HG02970 (cell line): ENCODE results near the gene ARHGAP6.

ENCODE experiments used
- ATAC-seq: cut with Tn5 transposase; IDR thresholded peaks from one replicate; pipeline ENCODE4 v1.9.1; 2021; ENCODE audit warnings: mild to moderate bottlenecking, moderate library complexity, moderate number of reproducible peaks; ENCODE audit not compliant: unreplicated experiment, low FRiP score

Gene ARHGAP6

GRCh38 chrX:11434607-11435006 lies 231.1 kb downstream of the ARHGAP6 start:
- no peak for ATAC-seq

- no peak for ATAC-seq
Observed at GRCh38 chrX:11431786-11432185, 233.9 kb downstream of the ARHGAP6 start.

DNA sequence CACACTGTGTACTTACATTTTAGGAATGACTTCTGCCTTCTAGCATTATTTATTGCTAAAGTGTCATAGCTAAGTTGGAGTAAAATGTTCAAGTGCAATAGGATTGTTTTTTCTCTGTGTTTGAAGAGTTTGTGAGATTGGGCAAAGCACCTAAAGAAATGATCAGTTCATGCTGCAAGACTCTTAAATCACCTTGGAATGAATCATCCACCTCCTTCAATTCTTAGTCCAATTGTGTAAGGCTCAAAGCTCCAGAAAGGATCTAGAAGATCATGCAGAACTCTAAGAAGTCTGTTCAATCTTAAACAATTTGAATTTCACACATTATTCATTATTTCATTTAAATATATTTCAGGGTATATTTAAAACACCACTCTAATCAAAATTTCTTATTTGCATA lies 235.4 kb downstream of the ARHGAP6 start:
- ATAC-seq: no peak

- no peak for ATAC-seq
Observed at GRCh38 chrX:11429538-11430085, 236.1 kb downstream of the ARHGAP6 start.

- ATAC-seq: no peak
Observed at GRCh38 chrX:11427453-11428071, 238.2 kb downstream of the ARHGAP6 start.

- ATAC-seq: no peak
Observed at GRCh38 chrX:11426712-11427452, 238.8 kb downstream of the ARHGAP6 start.

- ATAC-seq: no peak
Observed at GRCh38 chrX:11424903-11425674, 240.6 kb downstream of the ARHGAP6 start.

DNA sequence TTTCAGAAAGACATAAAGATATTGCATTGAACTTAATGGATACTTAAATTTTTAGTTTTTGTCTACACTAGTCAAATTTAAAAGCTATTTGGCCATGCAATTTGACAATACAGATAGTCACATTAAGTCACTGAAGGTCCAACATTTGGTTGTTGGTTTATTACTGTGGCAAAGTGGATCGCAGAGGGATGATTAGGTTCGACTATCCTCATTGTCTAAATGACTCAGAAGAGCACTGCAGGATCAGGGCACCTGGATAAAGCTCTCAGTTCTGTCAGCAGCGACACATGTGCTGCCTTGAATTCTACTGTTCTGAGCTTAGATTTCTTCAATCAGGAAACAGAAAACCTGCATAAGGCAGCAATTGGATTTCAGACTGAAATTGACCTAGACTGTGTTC lies 241.8 kb downstream of the ARHGAP6 start:
- ATAC-seq: no peak

DNA sequence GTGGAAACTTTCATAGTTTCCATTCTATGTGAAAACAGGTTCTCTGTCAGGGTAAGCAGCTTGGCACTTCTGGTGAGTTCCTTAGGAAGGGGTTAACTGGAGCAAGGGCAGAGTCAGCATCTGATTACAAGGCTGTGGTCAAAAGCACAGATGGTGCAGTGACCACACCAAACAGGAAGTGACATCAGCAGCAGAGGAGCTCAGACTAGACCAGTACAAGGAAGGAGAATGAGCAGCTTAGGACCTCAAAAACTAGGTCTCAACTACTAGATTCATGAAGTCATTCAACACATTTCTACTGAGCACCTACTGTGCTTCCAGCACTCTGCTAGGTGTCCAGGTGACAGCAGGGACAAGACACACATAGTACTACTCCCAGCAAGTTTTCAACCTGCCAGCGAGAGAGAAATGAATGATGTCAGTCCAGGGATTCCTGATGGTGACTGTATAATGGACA lies 242.3 kb downstream of the ARHGAP6 start:
- no peak for ATAC-seq

DNA sequence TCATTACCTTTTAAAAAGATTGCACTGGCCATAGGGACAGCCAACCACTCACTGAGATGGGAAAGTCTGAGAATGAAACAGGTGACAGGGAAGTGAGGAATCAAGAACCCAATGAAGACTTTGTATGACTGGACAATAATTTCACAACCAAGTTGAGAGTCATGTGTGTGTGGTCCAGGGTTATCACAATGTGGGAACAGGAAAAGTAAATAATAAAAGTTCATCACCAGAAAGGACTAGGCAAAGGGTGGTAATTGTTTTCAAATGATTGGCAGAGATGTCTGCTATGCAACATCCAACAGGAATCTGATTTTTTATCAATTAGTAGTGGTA lies 243.2 kb downstream of the ARHGAP6 start:
- ATAC-seq: no peak

DNA sequence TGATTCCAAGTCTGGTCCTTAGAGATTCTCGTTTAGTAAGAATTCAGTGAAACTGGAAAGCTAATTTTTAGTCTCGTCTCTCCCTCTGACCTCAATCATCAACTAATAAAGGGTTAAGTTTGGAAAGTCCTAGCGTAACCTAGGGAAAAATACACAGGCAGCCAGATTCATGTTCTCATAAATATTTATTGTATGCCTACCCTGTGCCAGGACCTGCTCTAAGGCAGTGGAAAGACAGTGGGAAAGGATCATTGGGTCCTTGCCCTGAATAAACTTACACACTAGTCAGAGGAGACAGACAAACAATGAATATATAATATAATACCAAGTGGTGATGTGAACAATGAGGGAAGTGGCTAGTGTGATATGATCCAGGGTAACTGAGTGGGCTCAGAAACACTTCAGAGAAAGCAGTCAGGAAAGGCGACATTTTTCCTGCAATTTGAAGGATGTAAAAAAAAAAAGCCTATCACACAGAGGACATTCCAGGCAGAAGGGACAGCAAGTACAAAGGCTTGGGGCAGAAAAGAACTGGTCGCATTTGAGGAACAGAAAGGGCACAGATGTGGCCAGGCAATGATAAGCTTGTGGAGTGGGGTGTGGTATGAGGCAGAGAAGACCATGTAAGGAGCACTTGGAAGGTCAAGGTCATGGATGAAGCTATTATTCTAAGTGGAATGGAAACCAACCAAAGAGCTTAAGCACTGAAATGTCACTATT lies 243.8 kb downstream of the ARHGAP6 start:
- no peak for ATAC-seq

DNA sequence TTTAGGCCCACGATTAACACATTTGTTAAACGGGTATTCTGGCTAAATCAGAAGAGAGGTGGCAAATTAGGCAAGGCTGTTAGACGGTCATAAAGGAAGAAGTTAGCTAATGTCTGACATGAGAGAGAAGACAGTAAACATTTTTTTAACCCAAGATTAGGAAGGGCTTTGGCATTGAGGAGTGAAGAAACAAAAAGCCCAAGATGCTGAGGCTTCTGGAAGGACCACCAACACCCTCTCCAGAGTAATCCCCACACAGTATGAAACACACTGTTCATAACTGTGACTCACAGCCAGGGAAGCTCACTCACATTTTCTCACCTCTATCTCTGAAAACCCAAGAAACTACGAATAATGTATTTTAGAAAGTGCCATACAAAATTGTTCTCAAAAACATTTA lies 244.9 kb downstream of the ARHGAP6 start:
- ATAC-seq: no peak

- ATAC-seq: no peak
Observed at GRCh38 chrX:11419102-11419501, 246.6 kb downstream of the ARHGAP6 start.

DNA sequence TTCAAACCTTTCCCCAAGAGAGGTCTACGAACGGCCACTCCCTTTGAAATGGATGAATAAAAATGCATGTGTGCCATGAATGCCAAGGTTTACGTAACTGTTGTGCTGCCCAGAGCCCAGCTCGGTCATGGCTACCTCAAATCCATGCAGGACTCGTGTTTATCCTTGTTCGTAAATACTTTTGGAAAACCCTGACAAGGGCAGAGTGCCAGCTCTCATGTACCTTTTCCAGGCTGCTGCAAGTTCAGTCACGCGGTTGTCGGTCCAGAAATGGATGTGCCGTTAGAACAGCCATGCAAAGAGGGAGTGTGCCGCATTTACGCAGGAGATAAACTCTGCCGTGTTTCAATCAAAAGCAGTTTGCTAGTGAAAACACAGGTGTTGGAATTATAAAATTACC lies 249.1 kb downstream of the ARHGAP6 start:
- ATAC-seq: no peak

DNA sequence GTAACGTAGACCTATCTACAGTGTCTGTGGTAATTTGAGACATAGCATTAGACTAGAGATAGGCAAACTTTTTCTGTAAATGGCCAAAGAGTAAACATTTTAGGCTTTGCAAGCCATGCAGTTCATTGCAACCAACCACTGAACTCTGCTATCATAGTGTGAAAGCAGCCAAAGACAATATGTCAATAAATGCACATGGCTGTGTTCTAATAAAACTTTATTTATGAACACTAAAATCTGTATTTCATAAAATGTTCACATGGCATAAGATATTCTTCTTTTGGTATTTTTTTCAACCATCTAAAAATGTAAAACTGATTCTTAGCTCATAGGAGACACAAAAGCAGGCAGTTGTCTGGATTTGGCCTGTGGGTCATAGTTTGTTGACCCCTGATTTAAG lies 251.6 kb downstream of the ARHGAP6 start:
- ATAC-seq: no peak

- ATAC-seq: no peak
Observed at GRCh38 chrX:11412715-11413623, 252.8 kb downstream of the ARHGAP6 start.

DNA sequence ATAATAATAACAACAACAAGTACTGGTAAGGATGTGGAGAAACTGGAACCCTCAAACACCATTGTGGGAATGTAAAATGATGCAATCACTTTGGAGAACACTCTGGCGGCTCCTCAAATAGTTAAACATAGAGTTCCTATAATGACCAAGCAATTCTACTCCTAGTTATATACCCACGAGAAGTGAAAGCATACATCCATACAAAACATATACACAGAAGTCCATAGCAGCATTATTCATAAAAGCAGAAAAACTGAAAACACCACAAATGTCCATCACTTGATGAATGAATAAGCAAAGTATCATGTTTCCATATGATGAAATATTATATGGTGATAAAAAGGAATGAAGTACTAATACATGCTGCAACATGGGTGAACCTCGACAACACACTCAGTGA lies 255.8 kb downstream of the ARHGAP6 start:
- ATAC-seq: no peak

DNA sequence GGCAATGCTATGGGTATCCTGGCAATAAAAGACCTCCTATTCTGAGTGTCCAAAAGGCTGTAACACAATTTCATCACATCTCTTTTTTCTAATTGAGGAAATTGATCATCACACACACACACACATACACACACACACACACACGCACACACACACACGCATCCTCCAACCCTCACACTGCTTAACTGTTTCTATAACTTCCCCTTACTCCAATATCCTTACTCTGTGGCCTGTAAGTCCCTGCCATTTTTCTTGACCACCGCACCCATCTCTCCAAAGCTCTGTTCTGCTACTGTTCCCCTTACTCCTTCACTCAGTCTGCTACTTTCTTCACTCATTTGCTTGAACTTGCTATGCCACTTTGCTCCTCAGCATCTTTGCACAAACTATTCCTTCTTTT lies 256.9 kb downstream of the ARHGAP6 start:
- ATAC-seq: no peak

DNA sequence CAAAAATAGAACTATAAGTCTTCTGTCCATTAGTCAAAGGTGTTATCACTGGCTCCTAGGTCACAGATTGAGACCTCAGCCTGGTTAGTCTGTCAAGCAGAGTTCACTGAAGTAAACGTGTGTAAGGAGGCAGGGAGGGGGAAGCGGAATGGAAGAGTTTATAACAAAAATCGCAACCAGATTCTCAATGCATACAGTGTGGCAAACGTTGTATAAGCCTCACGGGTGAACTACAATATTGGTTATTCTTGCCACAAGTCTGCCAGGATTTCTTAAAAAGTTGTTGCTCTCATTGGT lies 257.7 kb downstream of the ARHGAP6 start:
- ATAC-seq: no peak
